COLO829 (cell line): ENCODE results near the gene CXCL6.

Experiments used
- DNase-seq: peaks from one replicate; pipeline ENCODE4 v3.0.0; 2012; ENCODE audit warnings: low spot score

Gene CXCL6

GRCh38 chr4:73842696-73843095 is 6.2 kb downstream of the CXCL6 start:
- DNase-seq, result no peak

GRCh38 chr4:73843369-73843768 is 6.9 kb downstream of the CXCL6 start:
- no peak for DNase-seq

GRCh38 chr4:73844345-73844744 is 7.9 kb downstream of the CXCL6 start:
- DNase-seq, result no peak

- DNase-seq, result no peak
Measured at GRCh38 chr4:73844806-73845205, 8.3 kb downstream of the CXCL6 start.

GRCh38 chr4:73847526-73848182 is 11.2 kb downstream of the CXCL6 start:
- DNase-seq, result no peak

- DNase-seq, result no peak
Measured at GRCh38 chr4:73848183-73848777, 11.8 kb downstream of the CXCL6 start.

GRCh38 chr4:73850261-73850970 is 13.9 kb downstream of the CXCL6 start:
- no peak for DNase-seq

- DNase-seq, result no peak
Measured at GRCh38 chr4:73851293-73851692, 14.8 kb downstream of the CXCL6 start.

GRCh38 chr4:73852771-73853170 is 16.3 kb downstream of the CXCL6 start:
- DNase-seq, result no peak

- DNase-seq, result no peak
Measured at GRCh38 chr4:73853246-73853704, 16.8 kb downstream of the CXCL6 start, which contains the start of gene PF4V1. PF4V1 (plus strand) TSS chr4:73853296; CDS start chr4:73853363, 67 bp downstream.

GRCh38 chr4:73853718-73854473 is 17.4 kb downstream of the CXCL6 start:
- DNase-seq, result no peak

- no peak for DNase-seq
Measured at GRCh38 chr4:73855406-73855805, 18.9 kb downstream of the CXCL6 start.

GRCh38 chr4:73856518-73856917 is 20.0 kb downstream of the CXCL6 start:
- DNase-seq, result no peak

GRCh38 chr4:73859614-73860088 is 23.2 kb downstream of the CXCL6 start:
- DNase-seq, result no peak

GRCh38 chr4:73860181-73860580 is 23.7 kb downstream of the CXCL6 start:
- DNase-seq, result no peak

- no peak for DNase-seq
Measured at GRCh38 chr4:73860917-73861316, 24.4 kb downstream of the CXCL6 start.

- no peak for DNase-seq
Measured at GRCh38 chr4:73862322-73862721, 25.8 kb downstream of the CXCL6 start.

GRCh38 chr4:73864365-73864764 is 27.9 kb downstream of the CXCL6 start:
- peak; percentile 28 for DNase-seq

- DNase-seq, result no peak
Measured at GRCh38 chr4:73864961-73865360, 28.5 kb downstream of the CXCL6 start.

- no peak for DNase-seq
Measured at GRCh38 chr4:73865431-73866096, 29.1 kb downstream of the CXCL6 start.

- DNase-seq, result no peak
Measured at GRCh38 chr4:73866246-73866645, 29.8 kb downstream of the CXCL6 start.

GRCh38 chr4:73867783-73868182 is 31.3 kb downstream of the CXCL6 start:
- DNase-seq, result no peak
